PC-9 (cell line): ENCODE results near the gene ZNF319. TPM values are rescaled to one million over a fixed set of nuclear protein-coding genes. Genes with fewer than 3 reads are reported as not detected.

Source experiments
- BruUV-seq: library from RNA; stranded (reverse); fragments of 400-500 nt; replicated peaks from 2 replicates; lab custom pipeline; 2021; lab: Mats Ljungman, UMichigan
- CTCF ChIA-PET: fragments of 300-600 bp; sonication (Branson Sonifier 250); formaldehyde crosslinking; loops from one replicate; lab custom pipeline; 2022; ENCODE audit warnings: antibody characterized with exemption; lab: Charles Lee
- POLR2A ChIA-PET: fragments of 300-600 bp; sonication (Branson Sonifier 250); formaldehyde crosslinking; loops from one replicate; lab custom pipeline; 2022; ENCODE audit warnings: antibody characterized with exemption; ENCODE audit not compliant: unreplicated experiment; lab: Charles Lee
- DNase-seq, 2 experiments: peaks; one replicate each; pipeline versions ENCODE4 v3.0.0 to v3.0.0-alpha.2; 2015 to 2022; ENCODE audit warnings: mixed read lengths in 1 of 2
- H2AFZ ChIP-seq: fragments of 200-600 bp; sonication (generic); 2 replicates; pipeline ENCODE4 v1.8.1; 2017; ENCODE audit warnings: antibody characterized with exemption
- H3F3A ChIP-seq: fragments of 200-600 bp; sonication (generic); 2 replicates; pipeline ENCODE4 v1.8.1; 2017; ENCODE audit warnings: antibody characterized with exemption, mild to moderate bottlenecking, low read depth; ENCODE audit not compliant: insufficient read depth
- H3K27ac ChIP-seq: fragments of 200-600 bp; sonication (generic); 2 replicates; pipeline ENCODE4 v1.6.1; 2016; ENCODE audit warnings: mixed run types
- H3K27me3 ChIP-seq: fragments of 200-600 bp; sonication (generic); 2 replicates; pipeline ENCODE4 v1.6.1; 2016; ENCODE audit warnings: low read depth, mixed run types; ENCODE audit not compliant: insufficient read depth
- H3K36me3 ChIP-seq: fragments of 200-600 bp; sonication (generic); 2 replicates; pipeline ENCODE4 v1.6.1; 2016; ENCODE audit warnings: low read depth, mixed run types
- H3K4me1 ChIP-seq: fragments of 200-600 bp; sonication (generic); replicated peaks from 2 replicates; pipeline ENCODE4 v1.6.1; 2016; ENCODE audit warnings: mixed run types; ENCODE audit not compliant: insufficient read depth
- H3K4me2 ChIP-seq: fragments of 200-600 bp; sonication (generic); 2 replicates; pipeline ENCODE4 v1.6.1; 2017; ENCODE audit warnings: mixed run types
- H3K4me3 ChIP-seq: fragments of 200-600 bp; sonication (generic); 2 replicates; pipeline ENCODE4 v1.6.1; 2016; ENCODE audit warnings: mixed run types
- H3K79me2 ChIP-seq: fragments of 200-600 bp; sonication (generic); 2 replicates; pipeline ENCODE4 v1.6.1; 2017; ENCODE audit warnings: low read depth, mixed run types
- H3K9me2 ChIP-seq: fragments of 200-600 bp; sonication (generic); 2 replicates; pipeline ENCODE4 v1.8.1; 2017; ENCODE audit warnings: mild to moderate bottlenecking; ENCODE audit not compliant: insufficient read depth
- H3K9me3 ChIP-seq: fragments of 200-600 bp; sonication (generic); 2 replicates; pipeline ENCODE4 v1.8.1; 2016; ENCODE audit warnings: low read depth; ENCODE audit not compliant: insufficient read depth
- H4K20me1 ChIP-seq: fragments of 200-600 bp; sonication (generic); 2 replicates; pipeline ENCODE4 v1.8.1; 2017; ENCODE audit not compliant: insufficient read depth
- EZH2 ChIP-seq: fragments of 200-600 bp; sonication (generic); IDR thresholded peaks from 2 replicates; pipeline ENCODE4 v1.8.0; 2017; ENCODE audit warnings: antibody characterized with exemption, low read depth
- intact Hi-C: fragments of 100-400 bp; cut with micrococcal nuclease; formaldehyde crosslinking; loops from one replicate; pipeline ENCODE4 v1.10.0; 2022; ENCODE audit not compliant: unreplicated experiment
- total RNA-seq: library from RNA; stranded (reverse); gene quantifications from 2 replicates; pipeline ENCODE4 v1.2.3, GENCODE V29; 2021
- TF ChIP-seq, protein P1 (sequence below): fragments of 200-600 bp; sonication (generic); conservative IDR thresholded peaks from 2 replicates; pipeline ENCODE4 v1.6.1; 2017; ENCODE audit warnings: mixed run types, antibody characterized with exemption, mild to moderate bottlenecking, moderate library complexity

The ZNF319 gene
- total RNA-seq, 1 experiment from 2014 or later: 11.0 TPM

- Histone ChIP-seq H3K36me3 (peaks cover 8% of the 10 kb centered on the region; the same call in 1 of the 2 replicates), H3K9me3 (no peaks in the 10 kb centered on the region), H3K9me2 (no peaks in the 10 kb centered on the region), H3F3A (peaks cover 36% of the 10 kb centered on the region), H3K4me2 (peak overlapping the region; percentile 100), H3K4me1 (peaks cover 59% of the 10 kb centered on the region), H3K27ac (peak overlapping the region; percentile 42), H3K27me3 (no peaks in the 10 kb centered on the region), H3K79me2 (peaks cover 34% of the 10 kb centered on the region), H2AFZ (no peak overlapping the region), H4K20me1 (no peaks in the 10 kb centered on the region), H3K4me3 (peak overlapping the region; percentile 89; the same call in 1 of the 2 replicates)
- DNase-seq: no peak
- intact Hi-C loops: loop anchor here (2.0 to 5.0 kb wide), 2 partner anchors 80 to 201 kb away; no protein-coding TSS in a partner anchor
- TF ChIP-seq, protein P1, sequence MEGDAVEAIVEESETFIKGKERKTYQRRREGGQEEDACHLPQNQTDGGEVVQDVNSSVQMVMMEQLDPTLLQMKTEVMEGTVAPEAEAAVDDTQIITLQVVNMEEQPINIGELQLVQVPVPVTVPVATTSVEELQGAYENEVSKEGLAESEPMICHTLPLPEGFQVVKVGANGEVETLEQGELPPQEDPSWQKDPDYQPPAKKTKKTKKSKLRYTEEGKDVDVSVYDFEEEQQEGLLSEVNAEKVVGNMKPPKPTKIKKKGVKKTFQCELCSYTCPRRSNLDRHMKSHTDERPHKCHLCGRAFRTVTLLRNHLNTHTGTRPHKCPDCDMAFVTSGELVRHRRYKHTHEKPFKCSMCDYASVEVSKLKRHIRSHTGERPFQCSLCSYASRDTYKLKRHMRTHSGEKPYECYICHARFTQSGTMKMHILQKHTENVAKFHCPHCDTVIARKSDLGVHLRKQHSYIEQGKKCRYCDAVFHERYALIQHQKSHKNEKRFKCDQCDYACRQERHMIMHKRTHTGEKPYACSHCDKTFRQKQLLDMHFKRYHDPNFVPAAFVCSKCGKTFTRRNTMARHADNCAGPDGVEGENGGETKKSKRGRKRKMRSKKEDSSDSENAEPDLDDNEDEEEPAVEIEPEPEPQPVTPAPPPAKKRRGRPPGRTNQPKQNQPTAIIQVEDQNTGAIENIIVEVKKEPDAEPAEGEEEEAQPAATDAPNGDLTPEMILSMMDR: no peak
- TF ChIP-seq EZH2: no peak
- ChIA-PET POLR2A (no interaction called here), CTCF (interaction anchor here (0.6 kb wide), 1 partner anchor 100 kb away, joined by 3 read pairs; no protein-coding TSS in a partner anchor)
- no TSS peak for BruUV-seq
These were observed 2.8 kb downstream of the ZNF319 start for GRCh38 chr16:57997528-57998265.

- H3K27me3 ChIP-seq: no peaks in the 10 kb centered on the region
- H3F3A ChIP-seq: peaks cover 42% of the 10 kb centered on the region
- DNase-seq: no peak
- ChIA-PET POLR2A (no interaction called here), CTCF (interaction anchor here (0.6 kb wide), 1 partner anchor 99 kb away, joined by 3 read pairs; no protein-coding TSS in a partner anchor)
- H3K27ac ChIP-seq: no peak overlapping the region
- no peak overlapping the region for H3K4me2 ChIP-seq
- intact Hi-C loops: loop anchor here (5.0 kb wide), 1 partner anchor 80 kb away; no protein-coding TSS in a partner anchor
- H3K9me2 ChIP-seq: no peaks in the 10 kb centered on the region
- TF ChIP-seq, protein P1: no peak
- no peak for TF ChIP-seq EZH2
- H3K36me3 ChIP-seq: peaks cover 8% of the 10 kb centered on the region; the same call in 1 of the 2 replicates
- peaks cover 65% of the 10 kb centered on the region for H3K4me1 ChIP-seq
- H3K9me3 ChIP-seq: no peaks in the 10 kb centered on the region
- H4K20me1 ChIP-seq: no peaks in the 10 kb centered on the region
- H3K4me3 ChIP-seq: no peak overlapping the region
- peaks cover 34% of the 10 kb centered on the region for H3K79me2 ChIP-seq
- BruUV-seq: no TSS peak
- no peak overlapping the region for H2AFZ ChIP-seq
These were observed 3.3 kb downstream of the ZNF319 start for GRCh38 chr16:57997176-57997527.

- H3K4me3 ChIP-seq: no peak overlapping the region
- H4K20me1 ChIP-seq: no peaks in the 10 kb centered on the region
- H3K9me3 ChIP-seq: no peaks in the 10 kb centered on the region
- no peak overlapping the region for H3K27ac ChIP-seq
- ChIA-PET CTCF (interaction anchor here (0.6 kb wide), 1 partner anchor 16 kb away, joined by 3 read pairs; no protein-coding TSS in a partner anchor), POLR2A (interaction anchor here (0.7 kb wide), 1 partner anchor 133 kb away, joined by 15 read pairs; no protein-coding TSS in a partner anchor)
- TF ChIP-seq, protein P1: no peak
- no peak for TF ChIP-seq EZH2
- no peaks in the 10 kb centered on the region for H3K27me3 ChIP-seq
- no peak overlapping the region for H3K4me2 ChIP-seq
- no TSS peak for BruUV-seq
- peaks cover 30% of the 10 kb centered on the region for H3K79me2 ChIP-seq
- H3F3A ChIP-seq: peaks cover 45% of the 10 kb centered on the region
- H3K4me1 ChIP-seq: peaks cover 66% of the 10 kb centered on the region
- H3K9me2 ChIP-seq: no peaks in the 10 kb centered on the region
- intact Hi-C loops: loop anchor here (5.0 kb wide), 1 partner anchor 79 kb away; no protein-coding TSS in a partner anchor
- no peak for DNase-seq
- H3K36me3 ChIP-seq: peaks cover 8% of the 10 kb centered on the region; the same call in 1 of the 2 replicates
- no peak overlapping the region for H2AFZ ChIP-seq
These were observed 3.9 kb downstream of the ZNF319 start for GRCh38 chr16:57996406-57997175.
